K562 (cell line): ENCODE data around the gene PQBP1. TPM values are rescaled to one million over a fixed set of nuclear protein-coding genes. Genes with fewer than 3 reads are reported as not detected.

Experiments
- ATF2 ChIP-seq: sonication (generic); formaldehyde crosslinking; IDR thresholded peaks from 2 replicates; pipeline ENCODE4 v1.8.1; 2022; ENCODE audit warnings: missing genetic modification reagents
- CHAMP1 ChIP-seq: fragments of 450-650 bp; IDR thresholded peaks from 2 replicates; pipeline ENCODE4 v1.6.1; 2016; ENCODE audit warnings: mild to moderate bottlenecking
- DACH1 ChIP-seq: fragments of 450-650 bp; IDR thresholded peaks from 2 replicates; pipeline ENCODE4 v1.6.1; 2018; ENCODE audit not compliant: partially characterized antibody
- EHMT2 ChIP-seq: fragments of 450-650 bp; IDR thresholded peaks from 2 replicates; pipeline ENCODE4 v1.6.1; 2018; ENCODE audit warnings: antibody characterized with exemption
- FIP1L1 ChIP-seq: fragments of 200-400 bp; formaldehyde crosslinking; IDR thresholded peaks from 2 replicates; pipeline ENCODE4 v1.6.1; 2018; ENCODE audit warnings: mild to moderate bottlenecking, low read depth, low read length; ENCODE audit not compliant: poor library complexity, severe bottlenecking
- FOS ChIP-seq: IDR thresholded peaks from 3 replicates; pipeline ENCODE4 v1.6.1; 2011; ENCODE audit not compliant: insufficient read length; ENCODE audit errors: extremely low read depth
- IFI16 ChIP-seq: fragments of 250-450 bp; sonication (Bioruptor Pico); IDR thresholded peaks from 2 replicates; pipeline ENCODE4 v2.1.2; 2022; ENCODE audit warnings: mild to moderate bottlenecking, inconsistent platforms
- KAT8 ChIP-seq: fragments of 450-650 bp; IDR thresholded peaks from 2 replicates; pipeline ENCODE4 v1.6.1; 2016; ENCODE audit warnings: low read depth, mild to moderate bottlenecking
- MXI1 ChIP-seq: IDR thresholded peaks from 2 replicates; pipeline ENCODE4 v1.6.1; 2011; ENCODE audit warnings: low read depth, mild to moderate bottlenecking, improper control_type of control experiment, low read length
- POLR2A ChIP-seq: fragments of 450-650 bp; conservative IDR thresholded peaks from 2 replicates; pipeline ENCODE4 v1.6.1; 2016
- SNRNP70 ChIP-seq: fragments of 200-400 bp; formaldehyde crosslinking; optimal IDR thresholded peaks from 2 replicates; pipeline ENCODE3; 2017; ENCODE audit warnings: low read depth, low read length
- SRSF7 ChIP-seq: fragments of 200-400 bp; formaldehyde crosslinking; optimal IDR thresholded peaks from 2 replicates; pipeline ENCODE3; 2017; ENCODE audit warnings: mild to moderate bottlenecking, low read depth, low read length
- SRSF9 ChIP-seq: fragments of 200-400 bp; formaldehyde crosslinking; IDR thresholded peaks from 2 replicates; pipeline ENCODE4 v1.6.1; 2017; ENCODE audit warnings: low read depth, low read length, borderline replicate concordance
- STAT5B ChIP-seq: fragments of 250-450 bp; sonication (Bioruptor Pico); IDR thresholded peaks from 2 replicates; pipeline ENCODE4 v1.8.0; 2021; ENCODE audit warnings: mild to moderate bottlenecking, inconsistent platforms
- ZFX ChIP-seq: sonication (generic); formaldehyde crosslinking; IDR thresholded peaks from 2 replicates; pipeline ENCODE4 v1.8.0; 2022; ENCODE audit warnings: mild to moderate bottlenecking, missing genetic modification reagents, moderate library complexity
- ZHX1 ChIP-seq: fragments of 150-350 bp; conservative IDR thresholded peaks from 2 replicates; pipeline ENCODE4 v1.6.1; 2014; ENCODE audit warnings: low read length
- ZNF217 ChIP-seq: sonication (generic); formaldehyde crosslinking; IDR thresholded peaks from 2 replicates; pipeline ENCODE4 v1.8.0; 2022; ENCODE audit warnings: mild to moderate bottlenecking, missing genetic modification reagents
- ZNF3 ChIP-seq: fragments of 250-450 bp; sonication (Bioruptor Pico); IDR thresholded peaks from 2 replicates; pipeline ENCODE4 v1.5.0; 2021; ENCODE audit warnings: mild to moderate bottlenecking, moderate library complexity
- ZNF311 ChIP-seq: fragments of 250-450 bp; sonication (Bioruptor Pico); IDR thresholded peaks from 2 replicates; pipeline ENCODE4 v1.4.0; 2020; ENCODE audit warnings: mild to moderate bottlenecking, moderate library complexity
- ZNF316 ChIP-seq: fragments of 450-650 bp; IDR thresholded peaks from 2 replicates; pipeline ENCODE4 v1.6.1; 2016
- ZNF324 ChIP-seq: fragments of 250-450 bp; sonication (Bioruptor Pico); IDR thresholded peaks from 2 replicates; pipeline ENCODE4 v1.4.0; 2020; ENCODE audit warnings: mild to moderate bottlenecking
- ZNF354B ChIP-seq: fragments of 250-450 bp; sonication (Bioruptor Pico); IDR thresholded peaks from 2 replicates; pipeline ENCODE4 v1.4.0; 2020
- ZNF408 ChIP-seq: fragments of 250-450 bp; sonication (Bioruptor Pico); IDR thresholded peaks from 2 replicates; pipeline ENCODE4 v1.4.0; 2020; ENCODE audit warnings: low read depth, mild to moderate bottlenecking, moderate library complexity
- polyA plus RNA-seq, 8 experiments: library from polyadenylated mRNA; depleted of rRNA in 4 of 8; stranded (reverse) in 5 of 8; unstranded in 3 of 8; fragments of >200 nt; fragmentation: Nextera tagmentation in 2 of 8; fragmentation: Illumina TruSeq in 1 of 8; extraction: Ambion mirVana in 2 of 8; extraction: Trizol in 1 of 8; gene quantifications; 2 replicates each; pipeline versions ENCODE4 v1.2.1 to v1.2.3, GENCODE V29; 2011 to 2014; ENCODE audit warnings: inconsistent platforms in 1 of 8, missing spikeins in 1 of 8
- total RNA-seq, 7 experiments: library from RNA; depleted of rRNA in 6 of 7; stranded (reverse); fragments of >200 nt in 6 of 7; fragmentation: Illumina TruSeq in 2 of 7; extraction: Trizol in 2 of 7; gene quantifications; 2 replicates each; pipeline versions ENCODE4 v1.2.1 to v1.2.3, GENCODE V29; 2011 to 2021; ENCODE audit warnings: low replicate concordance in 1 of 7
- TF ChIP-seq, protein P1 (sequence below): sonication (generic); formaldehyde crosslinking; IDR thresholded peaks from 2 replicates; pipeline ENCODE4 v1.9.0; 2022; ENCODE audit warnings: mild to moderate bottlenecking, missing genetic modification reagents

PQBP1 gene
- total and polyA plus RNA-seq, 9 of the 15 experiments (the other 6 are each of a cell fraction or from before 2014, with no cell fraction given), result 41.3 to 262 (median 112) TPM

DNA sequence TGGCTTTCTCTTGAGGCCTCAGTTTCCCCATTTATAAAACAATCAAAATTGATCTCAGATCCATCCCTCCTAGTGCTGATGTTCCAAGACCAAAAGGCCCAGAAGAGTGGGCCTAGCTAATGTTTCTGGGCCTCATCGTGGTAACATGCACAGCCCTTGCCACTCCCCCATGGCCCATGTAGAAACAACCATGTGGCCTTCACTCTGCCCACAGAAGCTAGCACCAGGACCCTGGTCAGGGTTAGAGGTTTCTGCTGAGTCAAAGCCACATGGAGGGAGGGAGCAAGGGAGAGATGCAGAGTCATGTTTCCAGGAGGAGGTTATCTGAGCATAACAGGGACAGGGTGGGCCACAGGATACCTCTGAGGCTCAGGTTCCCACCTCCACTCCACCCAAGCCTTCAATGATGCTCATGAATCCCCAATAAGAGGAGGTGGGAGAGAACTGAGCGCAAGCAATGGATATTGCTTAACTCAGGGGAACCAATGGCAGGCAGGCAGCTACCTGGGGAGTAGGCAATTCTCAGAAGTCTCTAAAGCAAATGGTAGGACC, 42.8 kb downstream of the PQBP1 start (continued):
- TF ChIP-seq EHMT2 (peak; percentile 64; the same call in 1 of the 2 replicates), IFI16 (CRISPR knock-in tag) (0 out of 2 replicates have a peak, but pooled peaks have one; percentile 16), SRSF9 (no peak), ZNF324 (CRISPR knock-in tag) (no peak), ZNF408 (CRISPR knock-in tag) (no peak), ATF2 (CRISPR knock-in tag) (no peak), ZNF3 (CRISPR knock-in tag) (no peak), ZNF354B (CRISPR knock-in tag) (no peak), SRSF7 (no peak), ZFX (CRISPR knock-in tag) (no peak), ZNF311 (CRISPR knock-in tag) (peak; percentile 58; the same call in 1 of the 2 replicates), SNRNP70 (no peak), MXI1 (peak; percentile 80), KAT8 (no peak), ZNF316 (peak; percentile 99), ZHX1 (no peak), ZNF217 (CRISPR knock-in tag) (no peak), DACH1 (no peak), FOS (no peak), CHAMP1 (no peak), FIP1L1 (no peak), POLR2A (no peak), STAT5B (0 out of 2 replicates have a peak, but pooled peaks have one; percentile 15)
- TF ChIP-seq, protein P1, sequence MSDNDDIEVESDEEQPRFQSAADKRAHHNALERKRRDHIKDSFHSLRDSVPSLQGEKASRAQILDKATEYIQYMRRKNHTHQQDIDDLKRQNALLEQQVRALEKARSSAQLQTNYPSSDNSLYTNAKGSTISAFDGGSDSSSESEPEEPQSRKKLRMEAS (CRISPR knock-in tag), result peak; percentile 77
